IPS DF 19.7 (cell line): ENCODE measurements around the gene RELB.

Experiments used
- DNase-seq: peaks from one replicate; pipeline ENCODE4 v3.0.0-alpha.2; 2013; ENCODE audit warnings: low read depth, low spot score

RELB gene

DNA sequence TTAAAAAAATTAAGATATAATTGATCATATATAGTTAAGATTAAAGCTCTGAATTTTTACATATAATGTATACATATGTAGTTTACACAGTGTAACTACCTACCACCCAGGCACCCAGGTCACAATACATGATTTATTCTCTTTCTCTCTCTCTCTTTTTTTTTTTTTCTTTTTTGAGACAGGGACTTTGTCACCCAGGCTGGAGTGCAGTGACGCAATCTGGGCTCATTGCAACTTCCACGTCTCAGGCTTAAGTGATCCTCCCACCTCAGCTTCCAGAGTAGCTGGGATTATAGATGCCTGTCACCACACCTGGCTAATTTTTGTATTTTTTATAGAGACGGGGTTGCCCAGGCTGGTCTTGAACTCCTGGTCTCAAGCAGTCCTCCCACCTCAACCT is 18.8 kb downstream of the RELB start:
- DNase-seq: no peak

- DNase-seq: no peak
Observed at GRCh38 chr19:45021971-45022370, 20.7 kb downstream of the RELB start.

GRCh38 chr19:45023048-45023447 is 21.8 kb downstream of the RELB start:
- no peak for DNase-seq

GRCh38 chr19:45025264-45025663 is 24.0 kb downstream of the RELB start:
- DNase-seq: no peak

DNA sequence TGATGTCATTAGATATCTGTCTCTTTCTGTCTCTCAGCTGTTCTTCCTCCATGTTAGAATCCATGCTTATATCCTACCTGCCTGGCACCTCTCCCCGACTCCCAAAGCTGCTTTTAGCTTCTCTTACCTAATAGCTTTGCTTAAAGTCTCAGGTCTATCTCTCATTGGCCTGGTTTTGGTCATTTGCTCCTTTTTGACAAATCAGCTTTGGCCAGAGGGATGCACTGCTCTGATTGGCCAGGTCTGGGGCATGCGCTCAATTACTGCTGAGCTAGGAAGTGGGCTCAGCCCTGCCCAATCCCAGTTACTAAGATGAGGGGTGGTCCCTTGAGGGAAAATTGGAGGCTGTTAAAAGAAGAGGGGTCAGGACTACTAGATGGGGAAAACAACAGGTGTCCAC is 26.1 kb downstream of the RELB start:
- DNase-seq: no peak

DNA sequence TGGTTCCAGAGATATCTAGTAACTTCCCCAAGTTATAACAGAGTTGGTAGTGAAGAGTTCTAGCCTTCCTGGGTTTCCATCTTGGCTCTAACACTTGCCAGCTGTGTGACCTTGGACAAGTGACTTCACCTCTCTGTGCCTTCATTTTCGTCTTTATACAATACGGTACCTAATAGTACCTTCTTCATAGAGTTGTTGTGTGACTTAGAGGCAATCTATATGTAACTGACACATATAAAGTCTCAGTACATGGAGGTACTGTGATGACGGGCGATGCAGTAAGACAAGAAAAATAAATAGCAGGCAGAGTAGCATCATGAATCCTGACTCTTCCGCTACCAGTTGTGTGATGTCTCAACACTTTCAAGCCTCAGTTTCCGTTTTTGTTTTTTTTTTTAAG is 29.6 kb downstream of the RELB start:
- DNase-seq: no peak

- no peak for DNase-seq
Observed at GRCh38 chr19:45032421-45032820, 31.2 kb downstream of the RELB start.

GRCh38 chr19:45035755-45036154 is 34.5 kb downstream of the RELB start:
- no peak for DNase-seq

DNA sequence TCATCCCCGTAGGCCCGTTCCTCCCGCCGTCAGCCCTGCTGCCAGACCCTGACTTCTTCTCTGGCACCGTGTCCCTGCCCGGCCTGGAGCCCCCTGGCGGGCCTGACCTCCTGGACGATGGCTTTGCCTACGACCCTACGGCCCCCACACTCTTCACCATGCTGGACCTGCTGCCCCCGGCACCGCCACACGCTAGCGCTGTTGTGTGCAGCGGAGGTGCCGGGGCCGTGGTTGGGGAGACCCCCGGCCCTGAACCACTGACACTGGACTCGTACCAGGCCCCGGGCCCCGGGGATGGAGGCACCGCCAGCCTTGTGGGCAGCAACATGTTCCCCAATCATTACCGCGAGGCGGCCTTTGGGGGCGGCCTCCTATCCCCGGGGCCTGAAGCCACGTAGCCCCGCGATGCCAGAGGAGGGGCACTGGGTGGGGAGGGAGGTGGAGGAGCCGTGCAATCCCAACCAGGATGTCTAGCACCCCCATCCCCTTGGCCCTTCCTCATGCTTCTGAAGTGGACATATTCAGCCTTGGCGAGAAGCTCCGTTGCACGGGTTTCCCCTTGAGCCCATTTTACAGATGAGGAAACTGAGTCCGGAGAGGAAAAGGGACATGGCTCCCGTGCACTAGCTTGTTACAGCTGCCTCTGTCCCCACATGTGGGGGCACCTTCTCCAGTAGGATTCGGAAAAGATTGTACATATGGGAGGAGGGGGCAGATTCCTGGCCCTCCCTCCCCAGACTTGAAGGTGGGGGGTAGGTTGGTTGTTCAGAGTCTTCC is 36.3 kb downstream of the RELB start:
- no peak for DNase-seq

GRCh38 chr19:45038931-45039893 is 37.9 kb downstream of the RELB start, which contains the start of gene CLASRP:
TSS of gene CLASRP (plus strand) at chr19:45039045. CDS start at chr19:45040213, 1,168 bp downstream.
- no peak for DNase-seq

DNA sequence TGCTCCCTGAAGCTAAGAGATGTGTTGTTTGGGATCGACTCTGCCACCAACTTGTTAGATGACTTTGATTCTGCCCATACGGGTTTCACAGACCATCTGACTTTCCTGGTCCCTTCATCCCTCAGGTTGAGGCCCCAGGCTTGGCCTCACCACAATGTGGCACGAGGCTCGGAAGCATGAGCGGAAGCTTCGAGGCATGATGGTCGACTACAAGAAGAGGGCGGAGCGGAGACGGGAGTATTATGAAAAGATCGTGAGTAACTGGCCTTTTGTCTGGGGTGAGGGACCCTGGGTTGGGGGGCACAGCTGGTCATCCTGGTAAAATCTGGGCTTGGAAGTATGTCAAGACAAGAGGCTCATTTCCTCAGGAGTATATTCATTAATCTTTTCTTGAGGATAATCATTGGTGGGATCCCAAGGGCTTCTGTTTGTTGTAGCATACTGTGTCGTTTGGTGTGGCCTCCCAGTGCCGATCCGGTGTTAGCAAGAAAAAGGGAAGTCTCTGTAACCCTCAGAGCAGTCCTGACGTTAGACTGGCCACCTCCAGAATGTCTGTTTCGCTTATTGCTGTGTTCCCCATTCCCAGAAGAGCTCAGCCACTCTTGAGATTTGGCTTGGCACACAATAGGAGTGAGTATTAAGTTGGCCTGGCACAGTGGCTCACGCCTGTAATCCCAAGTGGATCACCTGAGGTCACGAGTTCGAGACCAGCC is 39.0 kb downstream of the RELB start:
- no peak for DNase-seq

- DNase-seq: no peak
Observed at GRCh38 chr19:45041125-45041524, 39.9 kb downstream of the RELB start.

DNA sequence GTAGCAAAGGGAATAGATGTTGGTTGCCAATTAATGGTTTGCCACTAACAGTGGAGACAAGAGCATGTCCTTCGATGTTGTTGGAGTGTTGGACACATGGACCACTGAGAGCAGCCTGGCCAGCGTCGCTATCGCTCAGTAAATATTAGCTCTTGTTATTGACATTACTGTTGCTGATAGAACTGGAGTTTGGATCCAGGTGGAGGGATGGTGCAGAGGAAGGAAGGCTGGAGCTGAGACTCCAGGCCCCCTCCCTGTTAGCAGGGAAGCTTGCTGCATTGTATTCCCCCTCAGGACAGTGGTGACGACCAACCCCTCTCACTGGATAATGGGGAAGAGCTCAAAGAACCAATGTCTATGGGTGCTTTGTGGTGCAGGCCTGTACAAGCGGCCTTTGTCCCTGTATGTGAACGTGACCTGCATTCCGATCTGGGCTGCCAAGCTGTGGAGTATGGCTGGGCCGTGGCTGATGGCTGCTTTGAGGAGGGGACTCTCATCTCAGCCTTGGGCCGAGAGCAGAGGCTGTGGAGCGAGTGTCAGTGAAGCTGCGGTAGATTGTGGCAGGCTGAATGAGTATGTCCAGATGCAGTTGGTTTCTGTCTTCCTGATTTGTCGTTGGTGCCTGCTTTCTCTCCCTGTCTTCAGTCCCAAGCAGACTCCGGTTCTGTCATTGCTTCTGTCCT is 44.5 kb downstream of the RELB start:
- no peak for DNase-seq

DNA sequence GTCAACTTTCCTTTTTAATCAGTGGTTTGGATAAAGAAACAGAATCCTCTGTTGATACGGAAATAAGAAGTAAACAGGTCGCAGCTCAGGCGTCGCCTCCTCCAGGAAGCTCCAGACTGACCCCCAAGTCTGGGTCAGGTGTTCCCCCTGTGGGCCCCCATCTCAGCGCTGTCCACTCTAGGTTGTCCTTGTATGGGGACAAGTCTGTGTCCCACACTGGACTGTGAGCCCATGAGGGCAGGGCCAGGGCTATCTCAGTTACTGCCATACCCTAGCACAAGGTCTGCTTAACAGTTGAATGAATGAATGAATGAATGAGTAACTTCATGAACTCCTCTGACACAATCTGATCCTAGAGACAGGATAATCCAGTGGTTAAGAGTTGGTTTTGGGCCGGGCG is 45.1 kb downstream of the RELB start:
- DNase-seq: no peak

GRCh38 chr19:45047188-45047797 is 46.0 kb downstream of the RELB start:
- DNase-seq: no peak

DNA sequence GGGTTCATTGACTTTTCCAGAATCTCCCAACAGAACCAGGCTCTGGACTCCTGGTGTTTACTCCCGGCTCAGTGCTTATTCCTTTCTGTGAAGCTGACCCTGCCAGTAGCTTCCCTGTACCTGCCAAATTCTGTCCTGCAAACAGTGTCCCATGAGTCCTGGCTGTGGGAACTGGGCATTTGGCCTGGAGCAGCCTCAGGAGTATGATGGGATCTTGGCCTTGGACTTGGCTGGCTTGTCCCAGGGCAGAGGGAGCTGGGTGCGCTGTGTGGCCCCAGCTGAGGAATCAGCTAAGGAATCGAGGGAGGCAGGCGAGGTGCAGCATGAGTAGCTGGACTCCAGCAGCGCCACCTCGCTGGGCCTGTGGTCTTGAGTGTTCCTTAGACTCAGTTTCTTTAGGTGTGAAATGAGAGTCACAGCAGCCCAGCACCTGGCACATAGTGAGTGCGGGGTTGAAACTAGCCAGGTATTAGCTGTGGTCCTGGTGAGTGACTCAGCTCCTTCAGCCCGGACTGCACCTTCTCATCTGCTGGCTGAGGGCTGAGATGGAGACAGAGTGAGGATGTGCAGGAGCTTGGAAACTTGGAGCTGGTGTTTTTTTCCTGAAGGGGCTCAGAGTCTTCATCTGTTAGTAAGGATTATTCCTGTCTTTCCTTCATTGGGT is 47.9 kb downstream of the RELB start:
- DNase-seq: no peak

- DNase-seq: no peak
Observed at GRCh38 chr19:45050036-45050435, 48.8 kb downstream of the RELB start.

DNA sequence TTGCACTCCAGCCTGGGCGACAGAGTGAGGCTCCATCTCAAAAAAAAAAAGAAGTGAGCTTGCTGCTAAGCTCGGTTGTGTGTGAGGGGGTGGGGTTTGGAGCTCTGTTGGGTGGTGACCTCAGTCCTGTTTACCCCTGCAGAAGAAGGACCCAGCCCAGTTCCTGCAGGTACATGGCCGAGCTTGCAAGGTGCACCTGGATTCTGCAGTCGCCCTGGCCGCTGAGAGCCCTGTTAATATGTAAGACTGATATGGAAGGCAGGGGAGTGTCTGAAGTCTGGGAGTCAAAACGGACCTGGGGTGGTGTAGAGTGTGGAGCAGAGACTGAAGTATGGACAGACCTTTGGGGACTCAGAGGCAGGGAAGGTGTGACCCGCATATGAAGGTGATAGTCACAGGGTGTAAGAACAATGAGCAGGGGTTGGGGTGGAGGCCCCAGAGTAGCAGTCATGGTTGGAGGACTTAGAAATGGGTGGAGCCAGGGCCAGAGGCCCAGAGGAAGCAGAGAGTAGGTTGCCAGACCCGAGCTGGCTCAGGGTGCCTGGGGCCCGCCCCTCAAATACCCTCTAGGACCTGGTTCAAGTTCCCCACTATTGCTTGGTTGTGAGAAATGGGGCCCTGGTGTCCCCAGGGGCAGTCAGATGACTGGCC is 50.8 kb downstream of the RELB start:
- DNase-seq: no peak

- no peak for DNase-seq
Observed at GRCh38 chr19:45056831-45057230, 55.6 kb downstream of the RELB start.

GRCh38 chr19:45057444-45057843 is 56.2 kb downstream of the RELB start:
- no peak for DNase-seq
